Measurements from ENCODE around the gene EP400.

The EP400 gene

GRCh38 chr12:132009336-132009859 is 59.7 kb downstream of the EP400 start:
- Histone ChIP-seq H3K4me2 (ENCODE audit: low read length) (no peak overlapping the region), H4K20me1 (ENCODE audit: control insufficient read depth, insufficient read depth, low read depth, low read length) (no peaks in the 10 kb centered on the region), H3K4me1 (ENCODE audit: control insufficient read depth, low read length) (no peaks in the 10 kb centered on the region), H3K36me3 (ENCODE audit: control insufficient read depth, low read length) (peaks cover 67% of the 10 kb centered on the region), H3K9me2 (replicated peaks; ENCODE audit: control insufficient read depth, low read length) (no peaks in the 10 kb centered on the region), H3K4me3 (ENCODE audit: low read length) (no peak overlapping the region), H3K27me3 (ENCODE audit: control insufficient read depth, low read length) (no peaks in the 10 kb centered on the region), H3K27ac (ENCODE audit: low read depth, low read length) (no peak overlapping the region), H3K79me2 (ENCODE audit: control insufficient read depth, low read length) (no peaks in the 10 kb centered on the region), H3K9me3 (ENCODE audit: control insufficient read depth, insufficient read depth, low read length) (no peaks in the 10 kb centered on the region), H3F3A (ENCODE audit: control insufficient read depth, insufficient read depth) (no peaks in the 10 kb centered on the region)
- TF ChIP-seq EZH2phosphoT487 (IDR thresholded peaks at IDR 0.05; ENCODE audit: borderline replicate concordance, low read length), result no peak
- TF ChIP-seq, protein P1, sequence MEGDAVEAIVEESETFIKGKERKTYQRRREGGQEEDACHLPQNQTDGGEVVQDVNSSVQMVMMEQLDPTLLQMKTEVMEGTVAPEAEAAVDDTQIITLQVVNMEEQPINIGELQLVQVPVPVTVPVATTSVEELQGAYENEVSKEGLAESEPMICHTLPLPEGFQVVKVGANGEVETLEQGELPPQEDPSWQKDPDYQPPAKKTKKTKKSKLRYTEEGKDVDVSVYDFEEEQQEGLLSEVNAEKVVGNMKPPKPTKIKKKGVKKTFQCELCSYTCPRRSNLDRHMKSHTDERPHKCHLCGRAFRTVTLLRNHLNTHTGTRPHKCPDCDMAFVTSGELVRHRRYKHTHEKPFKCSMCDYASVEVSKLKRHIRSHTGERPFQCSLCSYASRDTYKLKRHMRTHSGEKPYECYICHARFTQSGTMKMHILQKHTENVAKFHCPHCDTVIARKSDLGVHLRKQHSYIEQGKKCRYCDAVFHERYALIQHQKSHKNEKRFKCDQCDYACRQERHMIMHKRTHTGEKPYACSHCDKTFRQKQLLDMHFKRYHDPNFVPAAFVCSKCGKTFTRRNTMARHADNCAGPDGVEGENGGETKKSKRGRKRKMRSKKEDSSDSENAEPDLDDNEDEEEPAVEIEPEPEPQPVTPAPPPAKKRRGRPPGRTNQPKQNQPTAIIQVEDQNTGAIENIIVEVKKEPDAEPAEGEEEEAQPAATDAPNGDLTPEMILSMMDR (IDR thresholded peaks at IDR 0.05; ENCODE audit: low read depth, low read length, poor library complexity, severe bottlenecking), result no peak

GRCh38 chr12:132012919-132013568 is 63.3 kb downstream of the EP400 start:
- H3K36me3 ChIP-seq (ENCODE audit: control insufficient read depth, low read length), result peaks cover 75% of the 10 kb centered on the region
- no peak overlapping the region for H3K4me2 ChIP-seq (ENCODE audit: low read length)
- no peak overlapping the region for H3K27ac ChIP-seq (ENCODE audit: low read depth, low read length)
- H3K27me3 ChIP-seq (ENCODE audit: control insufficient read depth, low read length), result no peaks in the 10 kb centered on the region
- H4K20me1 ChIP-seq (ENCODE audit: control insufficient read depth, insufficient read depth, low read depth, low read length), result no peaks in the 10 kb centered on the region
- H3F3A ChIP-seq (ENCODE audit: control insufficient read depth, insufficient read depth), result no peaks in the 10 kb centered on the region
- no peaks in the 10 kb centered on the region for H3K9me2 ChIP-seq (replicated peaks; ENCODE audit: control insufficient read depth, low read length)
- no peak overlapping the region for H3K4me3 ChIP-seq (ENCODE audit: low read length)
- no peaks in the 10 kb centered on the region for H3K4me1 ChIP-seq (ENCODE audit: control insufficient read depth, low read length)
- no peak for TF ChIP-seq EZH2phosphoT487 (IDR thresholded peaks at IDR 0.05; ENCODE audit: borderline replicate concordance, low read length)
- TF ChIP-seq, protein P1 (IDR thresholded peaks at IDR 0.05; ENCODE audit: low read depth, low read length, poor library complexity, severe bottlenecking), result no peak
- no peaks in the 10 kb centered on the region for H3K9me3 ChIP-seq (ENCODE audit: control insufficient read depth, insufficient read depth, low read length)
- H3K79me2 ChIP-seq (ENCODE audit: control insufficient read depth, low read length), result no peaks in the 10 kb centered on the region

- Histone ChIP-seq H3K4me2 (ENCODE audit: low read length) (no peak overlapping the region), H3K4me1 (ENCODE audit: control insufficient read depth, low read length) (no peaks in the 10 kb centered on the region), H3K9me2 (replicated peaks; ENCODE audit: control insufficient read depth, low read length) (no peaks in the 10 kb centered on the region), H3F3A (ENCODE audit: control insufficient read depth, insufficient read depth) (no peaks in the 10 kb centered on the region), H3K79me2 (ENCODE audit: control insufficient read depth, low read length) (no peaks in the 10 kb centered on the region), H3K27ac (ENCODE audit: low read depth, low read length) (no peak overlapping the region), H3K27me3 (ENCODE audit: control insufficient read depth, low read length) (no peaks in the 10 kb centered on the region), H3K9me3 (ENCODE audit: control insufficient read depth, insufficient read depth, low read length) (no peaks in the 10 kb centered on the region), H3K4me3 (ENCODE audit: low read length) (no peak overlapping the region), H4K20me1 (ENCODE audit: control insufficient read depth, insufficient read depth, low read depth, low read length) (no peaks in the 10 kb centered on the region), H3K36me3 (ENCODE audit: control insufficient read depth, low read length) (peaks cover 80% of the 10 kb centered on the region)
- TF ChIP-seq, protein P1 (IDR thresholded peaks at IDR 0.05; ENCODE audit: low read depth, low read length, poor library complexity, severe bottlenecking), result no peak
- no peak for TF ChIP-seq EZH2phosphoT487 (IDR thresholded peaks at IDR 0.05; ENCODE audit: borderline replicate concordance, low read length)
Observed at GRCh38 chr12:132014092-132014914, 64.6 kb downstream of the EP400 start.
